ENCODE data around the gene CFAP251. TPM values are rescaled to one million over a fixed set of nuclear protein-coding genes. Genes with fewer than 3 reads are reported as not detected.

Gene CFAP251
- total and polyA plus RNA-seq, 2 experiments from 2014 or later = 3.0 to 3.7 TPM

DNA sequence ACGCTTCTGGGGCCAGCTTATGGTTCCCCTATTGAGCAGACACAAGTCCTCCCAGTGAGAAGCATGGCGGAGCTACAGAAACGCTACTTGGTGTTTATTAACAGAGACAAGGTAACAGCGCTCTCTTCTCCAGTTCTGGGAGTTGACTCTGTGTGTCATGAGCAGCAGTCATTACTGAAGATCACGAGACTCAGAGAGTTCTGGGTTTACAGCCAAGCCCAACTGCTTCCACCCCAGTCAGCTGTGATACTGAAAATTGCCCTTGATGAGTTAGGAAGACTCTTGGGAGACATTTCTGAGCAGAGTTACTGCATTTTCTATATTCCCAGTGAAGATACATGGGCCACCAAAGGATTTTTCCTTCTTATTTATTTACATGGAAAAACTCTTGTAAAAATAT lies 48.6 kb downstream of the CFAP251 start:
- no peaks in the 10 kb centered on the region for H3K9me2 ChIP-seq (replicated peaks; ENCODE audit: insufficient read depth)
- no peaks in the 10 kb centered on the region for H3K79me2 ChIP-seq
- WGBS (ENCODE audit: low lambda C conversion rate, missing lambda C conversion rate) = 92% methylated on average over 5 of the region's 5 CpGs
- no peak for TF ChIP-seq EZH2phosphoT487 (IDR thresholded peaks at IDR 0.05; ENCODE audit: low read depth, severe bottlenecking, unreplicated experiment)
- no peak for TF ChIP-seq CTCF (IDR thresholded peaks at IDR 0.05; ENCODE audit: poor library complexity)
- TF ChIP-seq EZH2 (IDR thresholded peaks at IDR 0.05; ENCODE audit: borderline replicate concordance) = no peak
- no peaks in the 10 kb centered on the region for H3K9me3 ChIP-seq (ENCODE audit: low read depth)
- no peak overlapping the region for H3K27ac ChIP-seq
- no peaks in the 10 kb centered on the region for H3K4me1 ChIP-seq (ENCODE audit: insufficient read depth)
- H2AFZ ChIP-seq = no peak overlapping the region
- no peak for DNase-seq (ENCODE audit: low spot score)
- no peaks in the 10 kb centered on the region for H3K27me3 ChIP-seq
- no peak overlapping the region for H3K4me2 ChIP-seq
- no peaks in the 10 kb centered on the region for H4K20me1 ChIP-seq (ENCODE audit: insufficient read depth, poor library complexity, severe bottlenecking)
- H3K4me3 ChIP-seq = no peak overlapping the region
- H3K36me3 ChIP-seq (replicated peaks; ENCODE audit: insufficient read depth, low read depth) = no peaks in the 10 kb centered on the region

DNA sequence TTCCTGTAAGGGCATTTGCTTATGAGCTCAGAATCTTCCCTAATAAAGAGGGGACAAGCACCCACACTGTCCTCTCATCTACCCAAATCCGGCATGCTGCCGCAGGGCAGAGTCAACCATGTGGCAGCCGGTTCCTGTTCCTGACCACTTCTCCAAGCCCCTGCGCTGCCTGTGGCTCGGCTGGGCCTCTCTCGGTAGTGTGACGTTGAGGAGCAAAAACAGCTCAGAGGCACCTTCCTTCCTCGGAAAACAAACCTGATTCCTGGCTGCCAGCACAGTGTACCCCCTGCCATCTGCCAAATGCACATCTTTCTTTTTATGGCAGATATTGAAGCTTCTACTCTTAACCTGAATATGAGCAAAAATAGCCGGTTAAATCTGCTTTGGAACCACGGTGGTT lies 50.5 kb downstream of the CFAP251 start:
- H3K4me1 ChIP-seq (ENCODE audit: insufficient read depth) = no peaks in the 10 kb centered on the region
- DNase-seq (ENCODE audit: low spot score) = no peak
- no peak overlapping the region for H3K27ac ChIP-seq
- no peak overlapping the region for H3K4me3 ChIP-seq
- TF ChIP-seq CTCF (IDR thresholded peaks at IDR 0.05; ENCODE audit: poor library complexity) (no peak), EZH2phosphoT487 (IDR thresholded peaks at IDR 0.05; ENCODE audit: low read depth, severe bottlenecking, unreplicated experiment) (no peak), EZH2 (IDR thresholded peaks at IDR 0.05; ENCODE audit: borderline replicate concordance) (no peak)
- no peaks in the 10 kb centered on the region for H3K9me3 ChIP-seq (ENCODE audit: low read depth)
- H3K4me2 ChIP-seq = no peak overlapping the region
- H3K27me3 ChIP-seq = no peaks in the 10 kb centered on the region
- no peaks in the 10 kb centered on the region for H3K9me2 ChIP-seq (replicated peaks; ENCODE audit: insufficient read depth)
- no peaks in the 10 kb centered on the region for H3K36me3 ChIP-seq (replicated peaks; ENCODE audit: insufficient read depth, low read depth)
- no peaks in the 10 kb centered on the region for H3K79me2 ChIP-seq
- WGBS (ENCODE audit: low lambda C conversion rate, missing lambda C conversion rate) = 92% methylated on average over 10 of the region's 10 CpGs
- H4K20me1 ChIP-seq (ENCODE audit: insufficient read depth, poor library complexity, severe bottlenecking) = no peaks in the 10 kb centered on the region
- no peak overlapping the region for H2AFZ ChIP-seq

DNA sequence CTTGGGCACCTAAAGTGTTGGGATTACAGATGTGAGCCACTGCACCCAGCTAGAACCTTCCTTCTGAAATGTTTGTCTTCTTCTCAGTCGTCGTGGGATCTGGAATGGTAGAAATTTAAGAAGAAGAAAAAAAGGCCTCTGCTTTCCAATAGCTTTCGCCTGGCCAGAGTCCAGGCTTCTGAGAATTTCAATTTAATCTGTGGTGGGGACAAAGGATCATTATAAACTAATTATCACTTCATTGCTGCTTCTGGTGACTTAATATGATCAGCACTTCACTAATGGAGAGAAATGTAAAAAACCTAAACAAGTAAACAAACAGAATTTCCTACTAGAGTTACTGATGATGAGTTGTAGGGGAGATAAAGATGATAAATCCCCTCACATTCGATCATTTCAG lies 51.3 kb downstream of the CFAP251 start:
- no peaks in the 10 kb centered on the region for H3K27me3 ChIP-seq
- no peaks in the 10 kb centered on the region for H3K9me2 ChIP-seq (replicated peaks; ENCODE audit: insufficient read depth)
- no peak overlapping the region for H3K4me3 ChIP-seq
- WGBS (ENCODE audit: low lambda C conversion rate, missing lambda C conversion rate) = 74% methylated on average over 4 of the region's 4 CpGs
- no peak overlapping the region for H3K27ac ChIP-seq
- no peak overlapping the region for H3K4me2 ChIP-seq
- no peak overlapping the region for H2AFZ ChIP-seq
- H3K4me1 ChIP-seq (ENCODE audit: insufficient read depth) = no peaks in the 10 kb centered on the region
- H3K36me3 ChIP-seq (replicated peaks; ENCODE audit: insufficient read depth, low read depth) = no peaks in the 10 kb centered on the region
- no peak for DNase-seq (ENCODE audit: low spot score)
- no peaks in the 10 kb centered on the region for H4K20me1 ChIP-seq (ENCODE audit: insufficient read depth, poor library complexity, severe bottlenecking)
- no peaks in the 10 kb centered on the region for H3K79me2 ChIP-seq
- no peak for TF ChIP-seq CTCF (IDR thresholded peaks at IDR 0.05; ENCODE audit: poor library complexity)
- no peak for TF ChIP-seq EZH2phosphoT487 (IDR thresholded peaks at IDR 0.05; ENCODE audit: low read depth, severe bottlenecking, unreplicated experiment)
- no peak for TF ChIP-seq EZH2 (IDR thresholded peaks at IDR 0.05; ENCODE audit: borderline replicate concordance)
- no peaks in the 10 kb centered on the region for H3K9me3 ChIP-seq (ENCODE audit: low read depth)
